ENCODE measurements around the gene MYO16.

The MYO16 gene

GRCh38 chr13:108955741-108956140 is 326.3 kb downstream of the MYO16 start:
- H3K36me3 ChIP-seq = no peaks in the 10 kb centered on the region
- no peak for DNase-seq
- H3K4me1 ChIP-seq = no peaks in the 10 kb centered on the region
- H3K9me3 ChIP-seq = no peaks in the 10 kb centered on the region
- TF ChIP-seq, protein P1, sequence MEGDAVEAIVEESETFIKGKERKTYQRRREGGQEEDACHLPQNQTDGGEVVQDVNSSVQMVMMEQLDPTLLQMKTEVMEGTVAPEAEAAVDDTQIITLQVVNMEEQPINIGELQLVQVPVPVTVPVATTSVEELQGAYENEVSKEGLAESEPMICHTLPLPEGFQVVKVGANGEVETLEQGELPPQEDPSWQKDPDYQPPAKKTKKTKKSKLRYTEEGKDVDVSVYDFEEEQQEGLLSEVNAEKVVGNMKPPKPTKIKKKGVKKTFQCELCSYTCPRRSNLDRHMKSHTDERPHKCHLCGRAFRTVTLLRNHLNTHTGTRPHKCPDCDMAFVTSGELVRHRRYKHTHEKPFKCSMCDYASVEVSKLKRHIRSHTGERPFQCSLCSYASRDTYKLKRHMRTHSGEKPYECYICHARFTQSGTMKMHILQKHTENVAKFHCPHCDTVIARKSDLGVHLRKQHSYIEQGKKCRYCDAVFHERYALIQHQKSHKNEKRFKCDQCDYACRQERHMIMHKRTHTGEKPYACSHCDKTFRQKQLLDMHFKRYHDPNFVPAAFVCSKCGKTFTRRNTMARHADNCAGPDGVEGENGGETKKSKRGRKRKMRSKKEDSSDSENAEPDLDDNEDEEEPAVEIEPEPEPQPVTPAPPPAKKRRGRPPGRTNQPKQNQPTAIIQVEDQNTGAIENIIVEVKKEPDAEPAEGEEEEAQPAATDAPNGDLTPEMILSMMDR (IDR thresholded peaks at IDR 0.05; ENCODE audit: low read depth, low read length) = no peak
- H3K27me3 ChIP-seq = peaks cover 55% of the 10 kb centered on the region
- no peak overlapping the region for H3K4me3 ChIP-seq (ENCODE audit: low read depth, low read length)

GRCh38 chr13:108957369-108958012 is 328.1 kb downstream of the MYO16 start:
- TF ChIP-seq, protein P1 (IDR thresholded peaks at IDR 0.05; ENCODE audit: low read depth, low read length) = no peak

GRCh38 chr13:108958013-108958376 is 328.6 kb downstream of the MYO16 start:
- H3K9me3 ChIP-seq = no peaks in the 10 kb centered on the region
- H3K4me3 ChIP-seq (ENCODE audit: low read depth, low read length) = no peak overlapping the region
- H3K36me3 ChIP-seq = no peaks in the 10 kb centered on the region
- H3K4me1 ChIP-seq = no peaks in the 10 kb centered on the region
- TF ChIP-seq, protein P1 (IDR thresholded peaks at IDR 0.05; ENCODE audit: low read depth, low read length) = no peak
- peaks cover 36% of the 10 kb centered on the region for H3K27me3 ChIP-seq
- DNase-seq = no peak

More at GRCh38 chr13:108957369-108958012, 328.1 kb downstream of the MYO16 start:
- no peaks in the 10 kb centered on the region for H3K9me3 ChIP-seq
- H3K36me3 ChIP-seq = no peaks in the 10 kb centered on the region
- no peaks in the 10 kb centered on the region for H3K4me1 ChIP-seq
- H3K4me3 ChIP-seq (ENCODE audit: low read depth, low read length) = no peak overlapping the region
- H3K27me3 ChIP-seq = peaks cover 41% of the 10 kb centered on the region
- DNase-seq = no peak

GRCh38 chr13:108959234-108959633 is 329.8 kb downstream of the MYO16 start:
- Histone ChIP-seq H3K27me3 (peaks cover 29% of the 10 kb centered on the region), H3K4me3 (ENCODE audit: low read depth, low read length) (no peak overlapping the region), H3K36me3 (no peaks in the 10 kb centered on the region), H3K4me1 (no peaks in the 10 kb centered on the region), H3K9me3 (no peaks in the 10 kb centered on the region)
- TF ChIP-seq, protein P1 (IDR thresholded peaks at IDR 0.05; ENCODE audit: low read depth, low read length) = no peak
- DNase-seq = no peak

GRCh38 chr13:108960006-108960405 is 330.6 kb downstream of the MYO16 start:
- TF ChIP-seq, protein P1 (IDR thresholded peaks at IDR 0.05; ENCODE audit: low read depth, low read length) = no peak
- Histone ChIP-seq H3K4me3 (ENCODE audit: low read depth, low read length) (no peak overlapping the region), H3K4me1 (no peaks in the 10 kb centered on the region), H3K27me3 (peaks cover 21% of the 10 kb centered on the region), H3K9me3 (no peaks in the 10 kb centered on the region), H3K36me3 (no peaks in the 10 kb centered on the region)
- DNase-seq = no peak

- H3K27me3 ChIP-seq = peaks cover 8% of the 10 kb centered on the region; the same call in 1 of the 2 replicates
- H3K9me3 ChIP-seq = no peaks in the 10 kb centered on the region
- no peaks in the 10 kb centered on the region for H3K4me1 ChIP-seq
- no peak for DNase-seq
- H3K36me3 ChIP-seq = no peaks in the 10 kb centered on the region
- TF ChIP-seq, protein P1 (IDR thresholded peaks at IDR 0.05; ENCODE audit: low read depth, low read length) = peak; percentile 88
- H3K4me3 ChIP-seq (ENCODE audit: low read depth, low read length) = no peak overlapping the region
These were observed 332.2 kb downstream of the MYO16 start for GRCh38 chr13:108961542-108962125.

Data from BE2C (cell line).